Activated B cell treated with CpG ODN at 0.5 μM for 24 hours (primary cell): Measurements from ENCODE around the gene TXNRD2. TPM values are rescaled to one million over a fixed set of nuclear protein-coding genes. Genes with fewer than 3 reads are reported as not detected.

Source experiments
- ATAC-seq: fragments of 200-7000 bp; cut with Tn5 transposase; one replicate; pipeline ENCODE4 v1.10.0; 2021; ENCODE audit warnings: low read depth, mild to moderate bottlenecking, moderate library complexity
- CTCF ChIA-PET: fragments of 350-600 bp; sonication (Branson Sonifier 250); formaldehyde crosslinking; loops from one replicate; lab custom pipeline; 2021; ENCODE audit warnings: antibody characterized with exemption; lab: Charles Lee
- POLR2A ChIA-PET: fragments of 350-600 bp; sonication (Branson Sonifier 250); formaldehyde crosslinking; loops from one replicate; lab custom pipeline; 2021; ENCODE audit warnings: antibody characterized with exemption; lab: Charles Lee
- DNase-seq: peaks from one replicate; pipeline ENCODE4 v3.0.0; 2022
- H3K27ac Mint-ChIP-seq: one replicate; pipeline ENCODE4 v1.8.0; 2020; ENCODE audit warnings: mixed read lengths
- H3K27me3 Mint-ChIP-seq: one replicate; pipeline ENCODE4 v1.8.0; 2021; ENCODE audit warnings: mixed read lengths
- H3K36me3 Mint-ChIP-seq: one replicate; pipeline ENCODE4 v1.8.0; 2021; ENCODE audit warnings: low read depth, mixed read lengths
- H3K4me1 Mint-ChIP-seq: one replicate; pipeline ENCODE4 v1.8.0; 2021; ENCODE audit warnings: mixed read lengths
- H3K4me3 Mint-ChIP-seq: one replicate; pipeline ENCODE4 v1.8.0; 2020; ENCODE audit warnings: mild to moderate bottlenecking, mixed read lengths
- H3K9me3 Mint-ChIP-seq: one replicate; pipeline ENCODE4 v1.8.0; 2020; ENCODE audit warnings: mixed read lengths
- intact Hi-C: fragments of 100-400 bp; cut with micrococcal nuclease; formaldehyde crosslinking; loops from one replicate; pipeline ENCODE4 v1.15.1; 2024
- total RNA-seq: library from RNA; stranded (reverse); gene quantifications from 2 replicates; pipeline ENCODE4 v1.2.3, GENCODE V29; 2022
- TF ChIP-seq, protein P1 (sequence below): fragments of 200-600 bp; IDR thresholded peaks from one replicate; pipeline ENCODE4 v1.8.0; 2022; ENCODE audit warnings: antibody characterized with exemption, mild to moderate bottlenecking

TXNRD2 gene
- total RNA-seq, 1 donor from 2014 or later, result 31.2 TPM

- DNase-seq (no peak), ATAC-seq (no peak)
- Mint-ChIP-seq H3K4me1 (no peaks in the 10 kb centered on the region), H3K9me3 (no peaks in the 10 kb centered on the region), H3K36me3 (no peaks in the 10 kb centered on the region), H3K27me3 (no peaks in the 10 kb centered on the region), H3K4me3 (no peak overlapping the region), H3K27ac (no peak overlapping the region)
- ChIA-PET POLR2A (no interaction called here), CTCF (no interaction called here)
- TF ChIP-seq, protein P1, sequence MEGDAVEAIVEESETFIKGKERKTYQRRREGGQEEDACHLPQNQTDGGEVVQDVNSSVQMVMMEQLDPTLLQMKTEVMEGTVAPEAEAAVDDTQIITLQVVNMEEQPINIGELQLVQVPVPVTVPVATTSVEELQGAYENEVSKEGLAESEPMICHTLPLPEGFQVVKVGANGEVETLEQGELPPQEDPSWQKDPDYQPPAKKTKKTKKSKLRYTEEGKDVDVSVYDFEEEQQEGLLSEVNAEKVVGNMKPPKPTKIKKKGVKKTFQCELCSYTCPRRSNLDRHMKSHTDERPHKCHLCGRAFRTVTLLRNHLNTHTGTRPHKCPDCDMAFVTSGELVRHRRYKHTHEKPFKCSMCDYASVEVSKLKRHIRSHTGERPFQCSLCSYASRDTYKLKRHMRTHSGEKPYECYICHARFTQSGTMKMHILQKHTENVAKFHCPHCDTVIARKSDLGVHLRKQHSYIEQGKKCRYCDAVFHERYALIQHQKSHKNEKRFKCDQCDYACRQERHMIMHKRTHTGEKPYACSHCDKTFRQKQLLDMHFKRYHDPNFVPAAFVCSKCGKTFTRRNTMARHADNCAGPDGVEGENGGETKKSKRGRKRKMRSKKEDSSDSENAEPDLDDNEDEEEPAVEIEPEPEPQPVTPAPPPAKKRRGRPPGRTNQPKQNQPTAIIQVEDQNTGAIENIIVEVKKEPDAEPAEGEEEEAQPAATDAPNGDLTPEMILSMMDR, result no peak
- intact Hi-C loops, result no loop called here
Measured at GRCh38 chr22:19877626-19878339, 63.8 kb downstream of the TXNRD2 start.

GRCh38 chr22:19876941-19877625 lies 64.5 kb downstream of the TXNRD2 start:
- H3K4me3 Mint-ChIP-seq, result no peak overlapping the region
- H3K27ac Mint-ChIP-seq, result no peak overlapping the region
- CTCF ChIA-PET, result no interaction called here
- no peaks in the 10 kb centered on the region for H3K4me1 Mint-ChIP-seq
- intact Hi-C loops, result no loop called here
- H3K36me3 Mint-ChIP-seq, result no peaks in the 10 kb centered on the region
- no peak for ATAC-seq
- H3K27me3 Mint-ChIP-seq, result no peaks in the 10 kb centered on the region
- TF ChIP-seq, protein P1, result no peak
- POLR2A ChIA-PET, result no interaction called here
- H3K9me3 Mint-ChIP-seq, result no peaks in the 10 kb centered on the region
- DNase-seq, result no peak

- no peak for DNase-seq
- no peaks in the 10 kb centered on the region for H3K27me3 Mint-ChIP-seq
- H3K4me1 Mint-ChIP-seq, result no peaks in the 10 kb centered on the region
- ATAC-seq, result no peak
- TF ChIP-seq, protein P1, result no peak
- CTCF ChIA-PET, result no interaction called here
- no peak overlapping the region for H3K4me3 Mint-ChIP-seq
- no peak overlapping the region for H3K27ac Mint-ChIP-seq
- POLR2A ChIA-PET, result no interaction called here
- intact Hi-C loops, result no loop called here
- H3K9me3 Mint-ChIP-seq, result no peaks in the 10 kb centered on the region
- H3K36me3 Mint-ChIP-seq, result no peaks in the 10 kb centered on the region
Measured at GRCh38 chr22:19876314-19876940, 65.2 kb downstream of the TXNRD2 start.

DNA sequence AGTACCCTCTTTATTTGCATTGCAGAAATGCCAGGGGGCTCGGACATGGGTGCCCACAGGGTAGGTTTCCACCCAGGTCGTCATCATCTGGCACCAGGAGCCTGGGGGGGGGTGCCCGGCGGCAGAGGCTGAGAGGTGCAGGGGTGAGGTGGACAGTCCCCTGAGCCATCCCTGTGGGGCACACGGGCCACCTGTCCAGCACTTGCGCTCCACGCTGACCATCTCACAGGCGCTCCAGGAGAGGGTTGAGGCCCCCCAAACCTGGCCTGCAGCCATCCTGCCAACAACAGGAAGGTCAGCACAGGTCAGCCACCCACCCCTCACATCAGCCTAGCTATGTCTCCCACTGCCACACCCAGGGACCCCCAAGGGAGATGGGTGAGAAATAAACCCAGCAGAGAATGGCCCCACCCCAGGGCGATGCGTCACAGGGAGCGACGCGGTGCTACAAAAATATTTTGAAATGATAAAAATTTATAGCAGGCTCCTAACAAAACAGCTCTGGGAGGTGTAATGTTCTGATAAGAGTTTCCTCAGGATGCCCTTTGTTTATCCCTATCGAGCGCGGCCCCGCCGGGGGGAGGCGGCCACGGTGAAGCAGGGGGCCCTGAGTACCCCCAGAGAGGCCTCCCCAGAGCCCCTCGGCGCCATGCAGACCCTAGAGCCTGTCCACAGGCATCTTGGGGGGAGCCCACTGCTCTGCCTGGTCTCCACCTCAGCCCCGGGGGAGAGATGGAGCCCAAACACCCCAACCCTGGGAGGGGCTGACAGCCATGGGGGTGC lies 65.9 kb downstream of the TXNRD2 start:
- POLR2A ChIA-PET, result no interaction called here
- intact Hi-C loops, result no loop called here
- no peak overlapping the region for H3K4me3 Mint-ChIP-seq

More for the DNA sequence above, 65.9 kb downstream of the TXNRD2 start:
- DNase-seq (no peak), ATAC-seq (no peak)
- Mint-ChIP-seq H3K27ac (no peak overlapping the region), H3K36me3 (no peaks in the 10 kb centered on the region), H3K4me1 (no peaks in the 10 kb centered on the region), H3K9me3 (no peaks in the 10 kb centered on the region), H3K27me3 (no peaks in the 10 kb centered on the region)
- CTCF ChIA-PET, result no interaction called here
- TF ChIP-seq, protein P1, result no peak
